Mesothelial cell of epicardium (in vitro differentiated cells): ENCODE data around the gene LRRC18. TPM values are rescaled to one million over a fixed set of nuclear protein-coding genes. Genes with fewer than 3 reads are reported as not detected.

Experiments used
- DNase-seq, 2 experiments: peaks; one replicate each; pipeline ENCODE4 v3.0.0; 2021; ENCODE audit warnings: low spot score in 2 of 2; ENCODE audit not compliant: unreplicated experiment in 2 of 2
- H3K27ac Mint-ChIP-seq: 2 replicates; pipeline ENCODE4 v1.8.0; 2021; ENCODE audit warnings: mixed read lengths
- H3K27me3 Mint-ChIP-seq: 2 replicates; pipeline ENCODE4 v1.8.0; 2021; ENCODE audit warnings: low read depth, mixed read lengths
- H3K36me3 Mint-ChIP-seq: 2 replicates; pipeline ENCODE4 v1.8.0; 2021; ENCODE audit warnings: mixed read lengths
- H3K4me1 Mint-ChIP-seq: 2 replicates; pipeline ENCODE4 v1.8.0; 2021; ENCODE audit warnings: mixed read lengths
- H3K4me3 Mint-ChIP-seq: 2 replicates; pipeline ENCODE4 v1.8.0; 2021; ENCODE audit warnings: mild to moderate bottlenecking, moderate library complexity, mixed read lengths
- H3K9me3 Mint-ChIP-seq: 2 replicates; pipeline ENCODE4 v1.8.0; 2021; ENCODE audit warnings: mixed read lengths
- CTCF ChIP-seq: fragments of 200-600 bp; sonication (generic); IDR thresholded peaks from one replicate; pipeline ENCODE4 v1.5.0; 2021; ENCODE audit warnings: antibody characterized with exemption; ENCODE audit not compliant: unreplicated experiment
- total RNA-seq: library from RNA; stranded (reverse); gene quantifications from 3 replicates; pipeline ENCODE4 v1.2.1, GENCODE V29; 2021

LRRC18 gene
- total RNA-seq, 1 donor from 2014 or later, result not detected

GRCh38 chr10:48906841-48907240 is 32.8 kb downstream of the LRRC18 start:
- no peaks in the 10 kb centered on the region for H3K4me1 Mint-ChIP-seq
- H3K36me3 Mint-ChIP-seq, result no peaks in the 10 kb centered on the region
- no peak overlapping the region for H3K27ac Mint-ChIP-seq
- DNase-seq, result no peak
- no peaks in the 10 kb centered on the region for H3K9me3 Mint-ChIP-seq
- no peak for TF ChIP-seq CTCF
- peaks cover 66% of the 10 kb centered on the region for H3K27me3 Mint-ChIP-seq
- H3K4me3 Mint-ChIP-seq, result no peak overlapping the region

GRCh38 chr10:48905311-48905710 is 34.3 kb downstream of the LRRC18 start:
- Mint-ChIP-seq H3K9me3 (no peaks in the 10 kb centered on the region), H3K27me3 (peaks cover 55% of the 10 kb centered on the region), H3K36me3 (no peaks in the 10 kb centered on the region), H3K4me1 (no peaks in the 10 kb centered on the region), H3K4me3 (no peak overlapping the region), H3K27ac (no peak overlapping the region)
- TF ChIP-seq CTCF, result no peak
- no peak for DNase-seq

- peaks cover 51% of the 10 kb centered on the region for H3K27me3 Mint-ChIP-seq
- no peaks in the 10 kb centered on the region for H3K36me3 Mint-ChIP-seq
- DNase-seq, result no peak
- TF ChIP-seq CTCF, result no peak
- H3K4me1 Mint-ChIP-seq, result no peaks in the 10 kb centered on the region
- no peaks in the 10 kb centered on the region for H3K9me3 Mint-ChIP-seq
- no peak overlapping the region for H3K27ac Mint-ChIP-seq
- H3K4me3 Mint-ChIP-seq, result no peak overlapping the region
Observed at GRCh38 chr10:48904861-48905260, 34.8 kb downstream of the LRRC18 start.

GRCh38 chr10:48903151-48903550 is 36.5 kb downstream of the LRRC18 start:
- peaks cover 42% of the 10 kb centered on the region for H3K27me3 Mint-ChIP-seq
- H3K4me1 Mint-ChIP-seq, result no peaks in the 10 kb centered on the region
- no peak overlapping the region for H3K27ac Mint-ChIP-seq

GRCh38 chr10:48902096-48902495 is 37.5 kb downstream of the LRRC18 start:
- Mint-ChIP-seq H3K27me3 (peaks cover 33% of the 10 kb centered on the region), H3K4me1 (no peaks in the 10 kb centered on the region), H3K36me3 (no peaks in the 10 kb centered on the region), H3K4me3 (no peak overlapping the region), H3K27ac (no peak overlapping the region), H3K9me3 (no peaks in the 10 kb centered on the region)
- no peak for DNase-seq
- no peak for TF ChIP-seq CTCF

More at GRCh38 chr10:48903151-48903550, 36.5 kb downstream of the LRRC18 start:
- H3K36me3 Mint-ChIP-seq, result no peaks in the 10 kb centered on the region
- H3K9me3 Mint-ChIP-seq, result no peaks in the 10 kb centered on the region
- no peak for TF ChIP-seq CTCF
- no peak overlapping the region for H3K4me3 Mint-ChIP-seq
- no peak for DNase-seq

GRCh38 chr10:48901319-48901718 is 38.3 kb downstream of the LRRC18 start:
- Mint-ChIP-seq H3K27me3 (peaks cover 28% of the 10 kb centered on the region), H3K4me1 (no peaks in the 10 kb centered on the region), H3K36me3 (no peaks in the 10 kb centered on the region), H3K4me3 (no peak overlapping the region), H3K27ac (no peak overlapping the region), H3K9me3 (no peaks in the 10 kb centered on the region)
- DNase-seq, result no peak
- TF ChIP-seq CTCF, result no peak
